Kidney epithelial cell (primary cell): ENCODE data around the gene VWA5B1. TPM values are rescaled to one million over a fixed set of nuclear protein-coding genes. Genes with fewer than 3 reads are reported as not detected.

Source experiments
- DNase-seq: peaks from one replicate; pipeline ENCODE4 v3.0.0-alpha.2; 2010; ENCODE audit warnings: low read depth
- H3K27me3 ChIP-seq: 2 replicates; pipeline ENCODE4 v1.6.0; 2011; ENCODE audit warnings: low read length; ENCODE audit not compliant: control insufficient read depth, insufficient read depth
- H3K36me3 ChIP-seq: 2 replicates; pipeline ENCODE4 v1.5.1; 2011; ENCODE audit warnings: low read length; ENCODE audit not compliant: control insufficient read depth, insufficient read depth
- H3K4me3 ChIP-seq: 2 replicates; pipeline ENCODE4 v1.5.1; 2011; ENCODE audit warnings: low read depth, mild to moderate bottlenecking, control low read depth, low read length
- CTCF ChIP-seq: IDR thresholded peaks from 2 replicates; pipeline ENCODE4 v1.5.1; 2011; ENCODE audit warnings: mild to moderate bottlenecking, moderate library complexity, low read length, control low read depth, inconsistent platforms; ENCODE audit not compliant: insufficient read depth, poor library complexity, severe bottlenecking
- total RNA-seq: library from RNA; depleted of rRNA; stranded (reverse); fragments of >200 nt; gene quantifications from 2 replicates; pipeline ENCODE4 v1.2.3, GENCODE V29; 2015

VWA5B1 gene
- total RNA-seq, 1 donor from 2014 or later = not detected

GRCh38 chr1:20385630-20386029 lies 95.0 kb downstream of the VWA5B1 start:
- TF ChIP-seq CTCF = no peak
- peaks cover 38% of the 10 kb centered on the region for H3K27me3 ChIP-seq

GRCh38 chr1:20386323-20387081 lies 95.8 kb downstream of the VWA5B1 start:
- H3K27me3 ChIP-seq = peaks cover 38% of the 10 kb centered on the region
- H3K4me3 ChIP-seq = no peak overlapping the region
- no peak for TF ChIP-seq CTCF
- no peaks in the 10 kb centered on the region for H3K36me3 ChIP-seq
- DNase-seq = no peak

More at GRCh38 chr1:20385630-20386029, 95.0 kb downstream of the VWA5B1 start:
- no peak for DNase-seq
- H3K36me3 ChIP-seq = no peaks in the 10 kb centered on the region
- H3K4me3 ChIP-seq = no peak overlapping the region

GRCh38 chr1:20389571-20389970 lies 98.9 kb downstream of the VWA5B1 start:
- no peak for DNase-seq
- Histone ChIP-seq H3K36me3 (no peaks in the 10 kb centered on the region), H3K4me3 (no peak overlapping the region), H3K27me3 (peaks cover 37% of the 10 kb centered on the region)
- no peak for TF ChIP-seq CTCF

GRCh38 chr1:20390589-20391331 lies 100.1 kb downstream of the VWA5B1 start:
- Histone ChIP-seq H3K4me3 (no peak overlapping the region), H3K36me3 (no peaks in the 10 kb centered on the region), H3K27me3 (peaks cover 31% of the 10 kb centered on the region)
- no peak for DNase-seq
- no peak for TF ChIP-seq CTCF

- Histone ChIP-seq H3K36me3 (no peaks in the 10 kb centered on the region), H3K27me3 (peaks cover 5% of the 10 kb centered on the region), H3K4me3 (no peak overlapping the region)
- no peak for TF ChIP-seq CTCF
- DNase-seq = no peak
Measured at GRCh38 chr1:20395255-20395654, 104.6 kb downstream of the VWA5B1 start.

GRCh38 chr1:20398744-20399143 lies 108.1 kb downstream of the VWA5B1 start:
- no peak for DNase-seq
- Histone ChIP-seq H3K4me3 (no peak overlapping the region), H3K36me3 (no peaks in the 10 kb centered on the region), H3K27me3 (peaks cover 5% of the 10 kb centered on the region)
- no peak for TF ChIP-seq CTCF
